NCI-H128 (cell line): ENCODE data around the gene EBNA1BP2.
"Not testable (repeated sequence)": the region's sequence is repeated elsewhere in the genome, so short reads cannot be mapped to it uniquely, and the experiment has no call there.

Source experiments
- DNase-seq: peaks from one replicate; lab custom pipeline; 2025; ENCODE audit not compliant: unreplicated experiment; lab: John Stamatoyannopoulos, UW

Gene EBNA1BP2

GRCh38 chr1:43174873-43175272 lies 2.8 kb upstream of the EBNA1BP2 start:
- no peak for DNase-seq

DNA sequence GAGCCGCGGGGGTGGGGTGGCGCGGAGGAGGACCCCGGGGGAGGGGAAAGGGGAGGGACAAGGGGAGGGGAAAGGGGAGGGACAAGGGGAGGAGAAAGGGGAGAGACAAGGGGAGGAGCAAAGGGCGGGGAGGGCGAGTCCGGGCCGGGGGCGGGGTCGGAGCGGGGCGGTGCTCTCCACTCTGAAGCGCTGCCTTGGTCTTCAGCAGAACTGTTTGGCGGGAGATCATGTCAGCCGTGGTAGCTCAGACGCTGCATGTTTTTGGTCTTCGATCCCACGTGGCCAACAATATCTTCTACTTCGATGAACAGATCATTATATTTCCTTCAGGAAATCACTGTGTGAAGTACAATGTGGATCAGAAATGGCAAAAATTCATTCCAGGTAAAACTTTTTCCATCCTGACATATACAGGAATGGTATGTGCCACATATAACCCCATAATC lies 460 bp upstream of the EBNA1BP2 start:
- DNase-seq, result peak; percentile 64

DNA sequence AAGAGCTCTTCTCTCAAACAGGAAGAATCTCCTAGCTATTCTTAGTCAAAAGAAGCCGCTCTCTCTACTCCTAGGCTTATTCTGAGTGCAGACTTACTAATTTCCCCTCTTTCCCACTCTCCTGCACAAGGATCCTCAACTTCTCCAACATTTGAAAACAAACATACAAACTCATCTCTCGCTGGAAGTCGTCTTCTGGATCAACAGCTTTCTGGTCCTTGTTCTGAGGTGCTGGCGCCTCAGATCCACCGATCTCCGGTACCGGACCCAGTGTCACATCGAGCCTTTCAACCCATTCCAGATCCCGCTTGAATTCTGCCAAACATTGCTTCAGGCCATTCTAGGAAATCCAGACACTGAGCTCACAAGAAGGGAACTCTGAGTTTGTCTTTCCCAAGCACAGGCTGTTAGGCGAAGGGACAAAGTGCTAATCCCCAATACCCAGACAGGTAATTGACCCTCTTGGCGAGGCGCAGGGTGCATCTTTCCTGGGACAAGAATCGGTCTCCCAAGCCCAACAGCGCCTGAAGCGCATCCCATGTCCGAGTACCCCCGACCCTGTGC lies 696 bp downstream of the EBNA1BP2 start:
- DNase-seq, result no peak

- no peak for DNase-seq
Measured at GRCh38 chr1:43165765-43166164, 6.3 kb downstream of the EBNA1BP2 start.

DNA sequence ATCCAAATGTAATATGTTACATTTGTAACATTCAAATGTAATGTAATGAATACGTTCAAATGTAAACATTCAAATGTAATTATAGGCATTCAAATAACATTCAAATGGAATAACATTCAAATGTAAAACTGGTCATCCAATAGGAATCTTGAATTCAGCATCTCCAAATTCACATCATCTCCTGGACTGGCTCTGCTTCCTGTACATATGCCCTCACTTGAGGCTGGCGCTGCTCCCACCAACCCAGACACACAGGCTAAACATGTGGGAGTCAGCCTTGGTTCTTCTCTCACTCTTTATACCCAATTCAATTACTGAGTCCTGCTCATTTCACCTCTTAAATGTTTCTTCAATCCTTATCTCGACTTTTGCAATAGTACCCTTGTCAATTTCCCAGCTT lies 6.9 kb downstream of the EBNA1BP2 start:
- DNase-seq, result no peak

- no peak for DNase-seq
Measured at GRCh38 chr1:43156026-43156425, 16.1 kb downstream of the EBNA1BP2 start.

GRCh38 chr1:43153443-43153842 lies 18.6 kb downstream of the EBNA1BP2 start:
- no peak for DNase-seq

- no peak for DNase-seq
Measured at GRCh38 chr1:43152866-43153265, 19.2 kb downstream of the EBNA1BP2 start.

GRCh38 chr1:43149889-43150288 lies 22.2 kb downstream of the EBNA1BP2 start:
- no peak for DNase-seq

DNA sequence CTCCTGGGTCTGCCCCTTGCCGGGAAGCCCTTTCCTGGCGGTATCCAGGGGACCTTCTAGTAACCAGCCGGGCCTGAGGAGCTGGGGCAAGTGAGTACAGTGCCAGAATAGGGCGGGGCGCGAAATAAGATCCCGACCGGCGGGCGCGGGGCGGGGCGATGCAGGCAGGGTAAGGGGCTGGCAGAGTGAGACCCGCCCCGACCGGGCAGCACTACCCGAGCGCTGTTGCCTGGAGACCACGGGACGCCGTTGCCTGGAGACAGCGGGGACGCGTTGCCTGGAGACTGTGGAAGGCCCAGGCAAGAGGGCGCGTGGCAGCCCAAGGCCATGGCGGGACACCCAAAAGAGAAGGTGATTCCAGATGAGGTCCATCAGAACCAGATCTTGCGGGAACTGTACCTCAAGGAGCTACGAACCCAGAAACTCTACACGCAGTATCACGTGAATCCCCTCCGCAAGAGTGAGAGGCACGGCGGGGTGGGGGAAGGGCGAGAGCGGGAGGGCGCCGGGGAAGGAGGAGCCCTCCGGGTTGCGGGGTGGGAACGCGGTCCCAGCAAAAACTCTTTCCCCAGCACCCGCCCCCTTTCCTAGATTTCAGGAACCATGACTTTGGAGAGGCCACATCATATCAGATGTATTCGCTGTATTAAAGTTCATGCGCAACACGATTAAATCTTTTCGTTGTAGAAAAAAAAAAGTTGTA lies 24.3 kb downstream of the EBNA1BP2 start:
- DNase-seq, result peak; percentile 93

DNA sequence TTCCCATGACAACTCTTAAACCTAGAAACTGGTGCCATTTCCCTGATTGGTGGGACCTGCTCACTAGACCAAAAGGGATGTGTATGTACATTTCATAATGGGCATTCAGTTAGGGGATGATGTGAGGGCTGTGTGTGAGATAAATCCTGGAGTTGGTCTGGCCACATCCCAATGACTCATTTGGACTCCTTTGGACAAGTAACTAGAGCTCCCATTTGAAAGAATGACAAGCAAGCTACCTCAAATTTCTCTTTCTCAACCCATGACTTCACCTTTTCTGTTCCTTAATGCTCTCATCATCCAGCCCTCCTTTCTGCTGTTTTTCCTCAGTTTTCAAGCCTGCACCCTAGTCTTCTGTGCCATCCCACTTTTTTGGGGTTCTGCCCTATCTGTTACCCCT lies 27.9 kb downstream of the EBNA1BP2 start:
- DNase-seq, result no peak

DNA sequence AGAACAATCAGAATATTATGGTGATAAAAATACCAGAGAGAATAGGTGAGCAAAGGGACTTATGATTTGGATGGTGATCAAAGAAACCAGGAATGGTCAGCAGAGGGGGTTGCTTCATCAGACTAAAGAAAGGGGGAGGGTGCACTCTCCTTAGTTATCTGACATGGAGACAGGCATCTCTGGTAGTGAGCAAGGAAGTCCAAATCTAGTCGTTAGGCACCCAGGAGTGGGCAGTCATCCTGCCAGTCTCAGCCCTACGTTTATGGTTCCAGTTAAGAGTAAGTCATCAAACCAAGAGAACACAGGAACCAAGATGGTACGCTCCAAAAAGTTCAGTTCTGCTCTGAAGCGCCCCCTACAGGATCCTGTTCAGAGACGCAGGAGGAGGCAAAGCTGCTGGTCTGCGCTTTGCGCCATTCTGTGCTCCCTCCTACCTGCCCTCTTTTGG lies 28.6 kb downstream of the EBNA1BP2 start:
- no peak for DNase-seq

DNA sequence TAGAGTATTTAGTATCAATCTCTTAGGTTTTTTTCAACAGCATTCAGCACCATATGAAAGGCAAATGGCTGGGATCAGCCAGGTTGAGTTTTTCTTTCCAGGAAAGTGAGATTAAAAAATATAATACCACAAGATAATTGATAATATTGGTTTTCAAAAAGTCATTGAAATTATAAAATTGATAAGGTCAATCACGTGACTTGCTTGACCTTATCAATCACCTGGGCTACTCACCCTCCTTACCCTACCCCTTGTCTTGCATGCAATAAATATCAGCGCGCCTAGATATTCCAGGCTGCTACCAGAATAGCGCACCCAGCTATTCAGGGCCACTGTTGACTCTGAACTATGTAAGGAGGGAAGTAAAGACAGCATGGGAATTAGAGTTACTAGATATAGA lies 31.5 kb downstream of the EBNA1BP2 start:
- DNase-seq, result no peak

DNA sequence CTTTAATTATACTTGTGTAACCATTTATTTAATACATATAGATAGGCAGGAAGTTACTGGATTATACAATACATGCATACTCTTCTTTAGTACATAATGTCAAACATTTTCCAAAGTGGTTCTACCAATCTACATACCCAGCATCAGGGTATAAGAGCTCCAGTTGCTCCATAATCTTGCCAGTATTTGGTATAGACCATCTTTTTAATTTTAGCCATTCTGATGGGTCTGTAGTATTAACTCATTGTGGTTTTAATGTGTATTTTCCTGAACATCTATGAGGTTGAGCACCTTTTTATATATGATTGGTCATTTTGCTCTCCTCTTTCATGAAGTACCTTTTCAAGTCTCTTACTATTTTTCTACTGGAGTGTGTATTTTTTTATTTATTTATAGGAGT lies 32.1 kb downstream of the EBNA1BP2 start:
- DNase-seq, result no peak

GRCh38 chr1:43139295-43139694 lies 32.8 kb downstream of the EBNA1BP2 start:
- not testable (repeated sequence) for DNase-seq

GRCh38 chr1:43137445-43138052 lies 34.5 kb downstream of the EBNA1BP2 start:
- no peak for DNase-seq

DNA sequence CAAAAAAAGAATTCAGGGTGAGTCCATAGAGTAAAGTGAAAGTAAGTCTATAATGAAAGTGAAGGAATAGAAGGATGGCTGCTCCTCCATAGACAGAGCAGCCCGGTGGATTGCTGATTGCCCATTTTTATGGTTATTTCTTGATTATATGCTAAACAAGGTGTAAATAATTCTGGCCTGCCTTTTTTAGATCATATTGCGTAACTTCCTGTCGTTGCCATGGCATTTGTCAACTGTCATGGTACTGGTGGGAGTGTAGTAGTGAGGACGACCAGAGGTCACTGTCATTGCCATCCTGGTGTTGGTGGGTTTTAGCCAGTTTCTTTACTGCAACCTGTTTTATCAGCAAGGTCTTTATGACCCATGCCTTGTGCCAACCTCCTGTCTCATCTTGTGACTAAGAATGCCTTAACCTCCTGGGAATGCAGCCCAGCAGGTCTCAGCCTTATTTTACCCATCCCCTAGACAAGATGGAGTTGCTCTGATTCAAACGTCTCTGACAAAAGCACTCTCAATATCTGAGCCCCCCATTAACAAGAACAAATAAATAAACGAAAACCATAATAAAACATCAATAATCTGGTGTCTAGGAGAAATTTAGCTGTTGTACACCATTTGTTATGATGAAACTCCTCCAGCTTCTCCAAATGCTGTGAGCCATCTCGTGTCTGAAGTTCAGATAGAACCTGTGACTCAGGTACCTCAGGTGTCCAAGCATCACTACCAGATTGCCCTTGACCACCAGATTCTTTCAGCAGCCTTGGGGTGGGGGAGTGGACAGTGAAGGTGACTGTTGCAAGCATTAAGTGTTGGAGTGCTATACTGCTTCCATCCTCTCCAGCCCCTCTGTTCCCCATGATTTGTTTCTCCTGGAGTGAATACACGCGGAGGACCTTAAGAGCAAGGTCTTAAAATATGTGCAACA lies 36.0 kb downstream of the EBNA1BP2 start:
- no peak for DNase-seq

DNA sequence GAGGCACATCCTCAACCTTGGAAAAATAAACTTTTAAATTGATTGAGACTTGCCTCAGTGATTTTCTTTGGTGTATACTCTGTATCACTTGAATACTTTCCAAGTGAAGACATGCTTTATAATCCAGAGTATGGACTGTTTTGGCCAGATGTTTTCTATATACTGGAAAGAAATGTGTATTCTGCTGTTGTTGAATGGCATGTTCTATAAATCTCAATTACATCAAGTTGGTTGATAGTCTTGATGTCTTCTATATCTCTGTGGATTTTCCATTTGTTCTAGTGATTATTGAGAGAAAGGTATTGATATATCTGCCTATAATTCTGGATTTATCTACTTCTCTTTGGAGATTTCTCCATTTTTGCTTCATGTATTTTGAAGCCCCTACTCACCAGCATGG lies 37.5 kb downstream of the EBNA1BP2 start:
- DNase-seq, result no peak

DNA sequence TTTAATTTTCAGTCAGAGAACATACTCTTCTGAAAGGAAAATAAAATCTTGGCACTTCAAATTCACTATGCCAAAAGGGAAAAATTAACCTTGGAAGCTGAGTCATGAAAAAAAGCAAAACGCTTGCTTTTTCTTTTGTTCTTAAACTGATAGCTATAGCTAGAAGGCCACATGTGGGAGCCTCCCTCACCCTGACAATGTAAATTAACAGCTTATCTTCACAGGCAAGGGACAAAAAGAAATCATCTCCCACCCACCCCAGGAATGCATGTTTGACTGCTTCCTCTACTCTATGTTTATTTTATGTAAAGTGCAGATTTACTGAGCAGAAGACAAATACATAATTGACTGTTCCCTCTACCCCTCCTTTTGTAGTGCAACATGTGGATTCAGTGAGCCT lies 38.0 kb downstream of the EBNA1BP2 start:
- DNase-seq, result no peak

GRCh38 chr1:43129426-43129825 lies 42.7 kb downstream of the EBNA1BP2 start:
- no peak for DNase-seq

DNA sequence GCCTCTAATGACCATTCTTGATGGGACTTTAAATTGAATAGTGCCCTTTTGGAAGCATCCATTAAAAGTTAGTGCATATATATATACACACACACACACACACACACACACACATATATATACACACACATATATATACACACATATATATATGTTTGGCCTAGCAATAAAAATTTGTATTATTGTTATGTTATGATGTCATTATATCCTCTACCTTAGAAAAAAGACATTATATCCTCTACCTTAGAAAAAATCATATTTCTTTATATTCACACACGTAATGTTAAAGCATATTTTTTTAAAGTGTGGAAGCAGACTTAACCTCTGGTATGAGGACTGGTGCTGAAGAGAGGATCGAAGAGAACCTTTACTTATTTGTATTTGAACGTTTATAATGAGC lies 43.3 kb downstream of the EBNA1BP2 start:
- no peak for DNase-seq
